NCI-H187 (cell line): ENCODE data around the gene SIX6.
A peak's percentile ranks its signal among the peaks of the same experiment; 100 is the strongest.

Experiments
- DNase-seq, 2 experiments: peaks; one replicate each; lab custom pipeline; 2025; lab: John Stamatoyannopoulos, UW

SIX6 gene

DNA sequence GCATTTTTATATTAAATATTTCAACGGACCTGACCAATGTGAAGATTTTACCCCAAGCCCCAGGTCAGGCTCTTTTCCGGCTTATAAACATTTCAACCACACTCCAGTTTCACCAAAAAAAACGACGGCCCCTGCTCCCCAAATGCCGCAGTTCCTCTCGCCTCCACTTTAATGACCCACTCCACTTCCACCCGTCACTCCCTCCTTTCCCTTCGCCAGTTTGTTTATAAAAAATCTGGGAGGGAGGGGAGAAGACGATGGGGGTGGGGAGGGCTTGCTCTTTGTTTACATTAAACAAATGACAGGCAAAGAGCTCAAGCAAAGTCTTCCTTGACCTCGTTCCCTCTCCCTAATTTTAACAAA, 5.4 kb downstream of the SIX6 start:
- peak in 1 of 2 experiments; percentile 50 for DNase-seq

DNA sequence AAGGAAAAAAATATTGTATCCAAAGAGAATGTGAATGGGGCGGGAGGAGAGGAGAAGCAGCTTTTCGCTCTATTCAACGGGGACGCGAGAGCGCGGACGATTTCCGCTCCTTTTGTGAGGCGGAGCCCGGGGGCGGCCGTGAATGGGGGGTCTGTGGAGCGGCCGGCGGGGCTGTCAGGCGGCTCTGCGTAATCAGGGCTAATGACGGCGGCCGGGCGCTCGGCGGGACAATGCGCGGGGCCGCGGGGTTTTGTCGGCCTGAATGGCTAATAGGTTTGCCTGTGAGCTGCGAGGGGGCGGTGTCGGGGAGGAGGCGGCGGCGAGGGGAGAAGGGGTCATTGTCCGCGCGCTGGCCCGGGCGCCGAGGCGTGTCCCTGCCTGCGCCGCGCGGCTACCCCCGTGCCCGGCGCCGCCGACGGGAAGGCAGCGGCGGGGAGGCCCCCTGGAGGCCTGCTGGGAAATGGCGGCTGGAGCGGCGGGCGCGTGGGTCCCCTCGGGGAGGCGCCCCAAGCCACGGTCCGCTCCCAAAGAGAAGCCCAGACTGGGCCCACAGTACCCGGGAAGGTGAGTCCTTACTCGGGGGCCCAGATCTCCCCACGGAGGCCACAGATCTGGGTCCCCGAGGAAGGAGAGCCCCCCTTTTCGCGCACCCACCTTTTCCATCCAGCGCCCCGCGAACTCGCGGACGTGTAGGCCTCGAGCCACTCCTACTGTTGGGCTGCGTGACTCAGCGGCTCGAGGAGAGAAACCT, 6.0 kb downstream of the SIX6 start:
- peak in 1 of 2 experiments; percentile 47 for DNase-seq

DNA sequence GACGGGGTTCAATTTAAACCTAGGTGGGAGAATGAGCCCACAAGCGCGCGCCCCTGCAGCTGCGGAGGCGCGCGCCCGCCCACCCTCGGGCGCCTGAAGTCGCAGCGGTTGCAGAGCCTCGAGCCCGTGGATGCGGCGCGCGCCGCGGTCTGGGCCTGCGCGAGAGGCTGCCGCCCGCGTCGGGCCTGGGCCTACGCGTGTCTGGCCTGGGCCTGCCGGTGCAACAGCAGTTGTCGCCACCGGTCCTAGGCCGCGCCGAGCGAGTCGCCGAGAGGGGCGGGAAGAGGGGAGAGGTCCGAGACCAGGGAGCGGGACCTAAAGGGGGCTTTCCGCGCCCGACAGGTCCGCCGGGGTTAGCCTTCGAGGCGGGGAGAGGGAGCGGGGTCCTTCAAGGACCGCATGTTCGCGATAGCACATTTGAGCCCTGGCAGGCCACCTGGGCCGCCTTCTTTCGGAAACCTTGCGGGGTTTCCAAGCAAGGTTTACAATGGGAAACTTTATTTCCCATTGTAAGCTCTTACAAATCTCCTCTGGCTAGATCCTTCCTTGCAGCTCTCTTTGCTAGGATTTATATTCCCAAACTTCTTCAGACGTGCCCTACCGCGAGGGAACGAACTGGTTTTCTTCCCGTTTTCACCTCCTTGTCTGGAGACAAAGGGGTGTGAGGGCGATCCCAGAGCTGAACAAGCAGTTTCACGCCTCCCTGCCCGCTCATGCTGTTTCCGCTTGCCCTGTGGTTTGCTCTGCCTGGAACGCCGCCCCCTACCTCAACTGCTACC, 6.8 kb downstream of the SIX6 start:
- DNase-seq = no peak

DNA sequence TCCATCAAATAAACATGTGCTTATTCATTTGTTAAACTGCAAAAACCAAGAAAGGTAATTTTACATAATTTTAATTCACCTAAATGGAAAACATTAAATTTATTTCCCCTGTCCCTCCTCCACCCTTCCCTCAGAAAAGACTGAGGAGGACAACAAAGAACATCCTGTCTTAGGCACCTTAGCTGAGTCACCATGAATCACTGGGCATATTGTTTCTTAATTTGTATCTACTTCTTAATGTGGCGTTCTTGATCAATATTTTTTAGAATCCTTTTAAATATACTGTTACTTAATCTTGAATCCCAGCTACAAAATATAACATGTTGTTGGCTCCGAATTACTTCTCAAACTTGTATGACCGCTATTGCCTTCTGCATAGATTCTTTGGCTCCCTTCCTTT, 23.5 kb downstream of the SIX6 start:
- DNase-seq = no peak

DNA sequence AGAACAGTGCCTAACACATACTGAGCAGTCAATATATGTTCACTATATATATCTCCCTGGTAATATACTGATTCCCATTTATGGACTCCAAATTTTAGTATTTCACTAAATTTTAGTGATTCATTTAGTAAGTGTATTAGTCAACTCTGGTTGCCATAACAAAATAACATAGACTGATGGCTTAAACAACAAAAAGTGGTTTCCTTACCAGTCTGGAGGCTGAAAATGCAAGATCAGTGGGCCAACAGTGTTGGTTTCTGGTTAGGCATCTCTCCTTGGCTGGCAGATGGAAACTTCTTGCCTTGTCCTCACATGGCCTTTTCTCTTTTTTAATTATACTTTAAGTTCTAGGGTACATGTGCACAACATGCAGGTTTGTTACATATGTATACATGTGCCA, 28.7 kb downstream of the SIX6 start:
- no peak for DNase-seq

DNA sequence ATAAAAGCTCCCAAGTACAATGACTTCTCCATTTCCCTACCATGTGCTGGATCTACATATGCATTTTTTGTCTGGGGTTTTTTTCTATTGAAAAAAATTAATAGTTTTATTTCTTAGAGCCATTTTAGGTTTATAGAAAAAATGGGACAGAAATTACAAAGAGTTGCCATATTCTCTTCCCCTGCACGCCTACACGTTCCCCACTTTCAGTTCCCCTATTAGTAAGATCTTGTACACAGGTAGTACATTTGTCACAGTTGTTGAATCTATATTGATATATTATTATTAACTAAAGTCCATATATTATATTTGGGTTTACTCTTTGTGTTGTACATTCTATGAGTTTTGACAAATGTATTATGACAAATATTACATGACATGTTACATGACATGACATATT, 35.7 kb downstream of the SIX6 start:
- DNase-seq = no peak

DNA sequence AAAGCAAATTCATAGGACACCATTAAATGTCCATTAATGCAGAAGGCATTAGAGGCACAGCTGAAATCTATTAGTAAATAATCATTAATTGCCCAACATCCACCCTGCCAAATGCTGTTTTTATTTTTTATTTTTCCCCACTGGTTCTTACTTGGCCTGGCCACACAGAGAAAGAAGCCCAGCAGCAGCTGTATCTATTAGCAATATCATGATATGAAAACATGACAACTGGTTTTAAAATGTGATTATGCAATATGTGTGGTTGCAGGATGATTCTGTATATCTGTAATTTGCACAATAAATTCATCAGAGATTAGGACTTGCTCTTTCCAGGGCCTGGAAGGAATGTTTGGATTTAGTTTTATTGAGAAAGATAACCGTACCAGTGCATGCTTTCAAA, 44.9 kb downstream of the SIX6 start:
- DNase-seq = no peak

DNA sequence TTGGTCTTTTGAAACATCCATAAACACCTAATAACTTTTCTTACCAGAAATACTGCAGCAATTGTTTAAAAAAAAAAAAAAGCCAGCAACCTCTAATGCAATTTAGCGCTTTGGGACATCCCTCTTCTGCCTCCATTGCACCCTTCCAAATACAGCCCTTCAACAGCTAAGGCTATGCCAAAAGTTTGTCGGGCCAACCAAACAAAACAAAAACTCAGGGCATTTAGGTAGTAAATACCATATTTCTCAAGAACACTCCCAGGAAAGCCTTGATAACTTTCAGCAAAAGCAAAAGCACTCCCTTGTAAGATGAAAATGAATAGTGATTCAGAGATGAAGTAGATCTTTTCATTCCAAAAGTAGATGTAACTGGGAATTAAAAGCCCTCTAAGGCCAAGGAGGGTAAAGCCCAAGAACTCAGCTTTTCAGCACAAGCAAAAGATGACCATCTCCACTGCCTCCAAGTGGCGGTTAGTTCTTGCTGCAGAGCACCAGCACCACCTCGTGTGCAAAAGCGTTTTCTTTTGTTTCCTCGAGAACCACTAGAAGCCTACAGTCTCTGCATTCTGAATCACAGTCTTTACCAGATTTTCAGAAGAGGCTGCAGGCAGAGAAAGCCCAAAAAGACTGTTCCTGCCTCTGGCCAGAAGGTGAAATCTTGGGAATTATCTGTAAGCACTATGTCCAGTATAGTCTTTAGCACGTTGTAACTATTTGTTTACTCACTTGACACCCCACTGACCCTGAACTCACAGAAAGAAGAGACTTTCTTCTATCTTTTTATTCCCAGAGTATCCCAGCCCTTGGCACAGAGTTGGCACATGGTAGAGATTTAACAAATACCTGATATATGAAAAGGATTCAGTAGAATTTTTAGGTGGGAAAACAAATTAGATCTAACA, 53.1 kb downstream of the SIX6 start:
- DNase-seq = peak; percentile 47 to 77
